Ureter (tissue), 1 donor: ENCODE results near the gene IRF2BPL. TPM values are rescaled to one million over a fixed set of nuclear protein-coding genes. Genes with fewer than 3 reads are reported as not detected.
A peak's percentile ranks its signal among the peaks of the same experiment; 100 is the strongest.

Experiments used
- DNase-seq: peaks from one replicate; pipeline ENCODE4 v3.0.0-alpha.2; 2020; ENCODE audit warnings: low spot score
- total RNA-seq: library from RNA; stranded (reverse); gene quantifications from one replicate; pipeline ENCODE4 v1.2.4, GENCODE V29; 2023
- donor health status: DM: yes; HTN: yes; CAD: no.

IRF2BPL gene
- 77.2 TPM for total RNA-seq

DNA sequence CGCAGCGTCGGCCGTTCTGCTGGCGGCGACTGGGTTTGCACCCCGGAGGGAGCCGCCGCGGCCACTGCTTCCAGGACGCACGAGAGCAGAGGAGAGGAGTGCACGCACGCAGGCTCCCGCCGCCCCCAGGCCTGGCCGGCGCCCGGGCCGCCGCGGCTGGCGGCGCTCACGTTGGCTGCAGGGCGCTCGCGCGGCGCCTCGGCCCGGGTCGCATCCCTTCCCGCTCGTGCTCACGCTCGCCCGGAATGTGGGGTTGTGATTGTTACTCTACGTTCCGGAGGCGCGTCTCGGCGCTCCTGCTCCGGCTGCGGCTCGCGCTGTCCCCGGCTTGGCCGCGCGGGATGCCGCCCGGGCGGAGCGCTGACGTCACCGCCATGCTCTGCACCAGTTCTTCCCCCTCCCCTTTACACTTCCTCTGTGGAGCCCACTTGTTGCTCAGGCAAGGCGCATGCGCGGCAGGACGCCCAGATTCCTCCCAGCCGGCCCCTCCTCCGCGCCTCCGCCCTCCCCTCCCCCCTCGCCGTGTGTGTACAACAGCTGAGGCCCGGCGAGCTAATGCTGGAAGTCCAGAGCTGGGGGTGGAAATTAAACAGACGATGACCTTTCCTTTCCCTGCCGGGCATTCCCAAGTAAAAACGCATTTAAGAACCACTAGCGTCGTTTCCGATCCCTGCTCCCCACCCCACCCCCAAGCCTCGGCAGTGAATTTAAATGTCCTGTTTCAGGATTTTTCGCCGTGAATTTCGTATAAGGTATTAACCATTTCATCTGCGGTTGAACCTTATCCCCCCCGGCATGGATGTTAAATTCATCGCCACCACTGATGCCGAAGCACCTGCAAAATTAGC is at the start of gene IRF2BPL:
IRF2BPL (minus strand) TSS at position 325 of the 848 bp plus-strand sequence. CDS start 916 bp downstream, outside the sequence.
- peak; percentile 100 for DNase-seq

DNA sequence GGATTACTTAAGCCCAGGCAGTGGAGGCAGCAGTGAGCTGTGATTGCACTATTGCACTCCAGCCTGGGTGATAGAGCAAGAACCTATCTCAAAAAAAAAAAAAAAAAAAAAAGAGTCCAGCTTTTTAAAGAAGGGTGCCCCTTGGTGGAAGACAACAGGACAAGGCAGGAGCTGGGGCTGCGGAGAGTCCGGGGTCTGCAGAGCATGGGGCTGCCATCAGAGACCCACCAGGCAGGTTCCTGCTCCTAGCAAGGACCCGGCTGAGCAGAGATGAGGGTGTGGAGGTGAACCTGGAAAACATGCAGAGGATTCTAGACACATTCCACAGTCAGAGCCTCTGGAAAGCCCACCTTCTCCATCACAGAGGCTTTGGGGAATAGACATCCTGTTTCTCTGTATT is 48.5 kb upstream of the IRF2BPL start:
- no peak for DNase-seq

DNA sequence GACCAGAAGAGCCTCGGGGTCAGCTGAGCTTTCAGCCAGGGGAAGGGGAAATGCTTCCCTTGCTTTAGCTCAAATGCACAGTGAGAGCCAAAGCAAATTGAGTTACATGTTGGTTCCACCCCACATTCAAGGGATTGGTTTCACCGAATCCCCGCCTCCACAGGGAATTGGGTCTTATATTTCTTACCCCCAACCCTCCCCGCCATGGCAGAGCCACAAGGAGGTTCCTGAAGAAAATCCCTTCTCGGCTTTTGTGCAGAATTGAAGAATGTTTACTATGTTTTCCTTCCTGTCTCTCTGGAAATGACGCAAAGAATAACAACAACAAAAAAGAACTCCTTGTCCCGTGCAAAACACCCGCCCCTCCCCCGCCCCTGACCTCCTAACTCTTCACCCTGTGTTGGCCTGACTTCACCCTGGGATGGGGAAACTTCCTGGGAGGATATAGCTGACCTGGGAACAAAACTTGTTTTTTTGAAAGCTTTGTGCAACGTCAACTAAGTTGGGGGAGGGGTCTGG is 47.7 kb upstream of the IRF2BPL start:
- DNase-seq, result peak; percentile 65

DNA sequence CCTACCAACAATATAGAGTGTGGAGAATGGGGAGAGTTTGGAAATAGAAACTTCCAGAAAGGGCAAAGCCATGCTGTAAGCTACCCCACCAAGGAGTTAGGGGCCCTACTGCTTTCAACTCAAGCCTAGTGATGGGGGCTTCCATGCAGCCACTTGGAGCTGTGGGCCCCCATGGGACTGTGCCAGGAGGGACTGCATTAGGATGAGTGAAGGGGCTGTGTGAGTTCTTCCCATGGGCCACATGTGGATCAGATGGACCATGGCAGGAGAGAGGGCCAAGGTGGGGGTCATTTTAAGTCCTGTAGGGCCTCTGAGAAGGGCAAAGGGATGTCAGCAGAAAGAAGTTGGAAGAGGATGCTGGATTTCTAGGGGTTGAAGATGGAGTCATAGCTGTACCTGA is 46.5 kb upstream of the IRF2BPL start:
- DNase-seq, result no peak

DNA sequence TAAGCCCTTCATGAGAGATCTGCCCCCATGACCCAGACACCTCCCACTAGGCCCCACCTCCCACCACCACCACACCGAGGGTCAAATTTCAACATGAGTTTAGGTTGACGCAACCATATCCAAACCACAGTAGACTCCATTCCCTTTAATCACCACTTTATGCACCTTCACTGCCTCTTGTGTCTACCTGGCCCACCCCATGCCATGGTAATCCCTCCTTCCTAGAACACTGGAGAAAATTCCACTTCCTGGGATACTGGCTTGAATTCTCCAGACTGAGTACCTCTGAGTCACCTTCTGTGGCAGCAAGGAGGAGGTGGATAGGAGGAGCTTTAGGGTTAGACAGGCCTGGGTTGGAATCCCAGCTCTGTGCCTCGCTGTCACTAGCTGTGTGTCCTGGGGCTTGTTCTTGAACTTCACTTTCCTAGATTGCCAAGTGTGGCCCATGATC is 43.5 kb upstream of the IRF2BPL start:
- DNase-seq, result no peak

DNA sequence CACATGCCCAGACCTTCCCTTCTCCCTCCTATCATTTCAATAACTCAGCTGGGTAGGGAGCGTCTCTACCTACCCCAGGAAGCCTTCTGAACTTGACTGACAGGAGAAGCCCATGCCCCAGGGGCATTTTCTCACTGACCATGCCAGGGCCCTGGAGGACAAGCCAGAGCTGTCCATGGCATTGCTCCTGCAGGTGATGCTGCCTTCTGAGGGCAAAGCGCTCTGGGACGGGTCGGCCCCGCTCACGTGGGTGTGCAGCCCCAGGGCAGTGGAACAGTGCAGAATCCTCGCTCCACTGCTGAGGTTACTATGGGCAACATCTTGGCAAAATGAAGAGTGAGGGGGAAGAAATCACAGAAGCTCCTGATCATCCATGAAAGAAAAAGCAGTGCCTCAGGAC is 41.0 kb upstream of the IRF2BPL start:
- DNase-seq, result no peak

DNA sequence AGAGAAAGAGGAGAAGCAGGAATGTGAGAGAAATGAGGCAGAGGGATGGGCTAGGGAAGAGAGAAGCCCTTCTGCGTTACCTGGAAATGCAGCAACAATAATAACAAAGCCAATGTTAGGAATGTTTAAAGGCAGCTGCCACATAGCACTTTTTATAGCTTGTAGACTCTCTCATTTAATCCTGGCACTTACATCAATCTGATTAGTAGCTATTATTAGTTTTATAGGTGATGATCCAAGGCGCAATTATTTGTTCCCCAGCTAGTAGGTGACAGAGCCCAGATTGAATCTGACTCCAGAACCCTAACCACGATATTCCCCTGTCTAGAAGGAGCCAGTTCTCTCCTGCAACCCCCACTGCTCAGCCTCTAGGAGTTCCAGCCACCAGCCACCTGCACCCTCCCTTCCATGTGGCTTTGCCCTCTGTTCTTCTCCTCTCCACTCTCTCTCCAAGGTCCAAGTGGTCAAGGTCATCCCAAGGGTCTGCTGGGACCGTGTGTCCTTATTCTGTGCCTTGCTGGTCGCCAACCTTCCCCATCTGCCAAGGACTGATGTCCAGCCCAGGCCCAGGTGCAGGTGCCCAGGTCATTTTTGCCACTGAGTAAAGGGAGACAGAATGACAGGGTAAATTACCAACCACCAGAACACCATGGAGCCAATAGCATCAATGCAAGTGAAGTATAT is 40.2 kb upstream of the IRF2BPL start:
- DNase-seq, result no peak

DNA sequence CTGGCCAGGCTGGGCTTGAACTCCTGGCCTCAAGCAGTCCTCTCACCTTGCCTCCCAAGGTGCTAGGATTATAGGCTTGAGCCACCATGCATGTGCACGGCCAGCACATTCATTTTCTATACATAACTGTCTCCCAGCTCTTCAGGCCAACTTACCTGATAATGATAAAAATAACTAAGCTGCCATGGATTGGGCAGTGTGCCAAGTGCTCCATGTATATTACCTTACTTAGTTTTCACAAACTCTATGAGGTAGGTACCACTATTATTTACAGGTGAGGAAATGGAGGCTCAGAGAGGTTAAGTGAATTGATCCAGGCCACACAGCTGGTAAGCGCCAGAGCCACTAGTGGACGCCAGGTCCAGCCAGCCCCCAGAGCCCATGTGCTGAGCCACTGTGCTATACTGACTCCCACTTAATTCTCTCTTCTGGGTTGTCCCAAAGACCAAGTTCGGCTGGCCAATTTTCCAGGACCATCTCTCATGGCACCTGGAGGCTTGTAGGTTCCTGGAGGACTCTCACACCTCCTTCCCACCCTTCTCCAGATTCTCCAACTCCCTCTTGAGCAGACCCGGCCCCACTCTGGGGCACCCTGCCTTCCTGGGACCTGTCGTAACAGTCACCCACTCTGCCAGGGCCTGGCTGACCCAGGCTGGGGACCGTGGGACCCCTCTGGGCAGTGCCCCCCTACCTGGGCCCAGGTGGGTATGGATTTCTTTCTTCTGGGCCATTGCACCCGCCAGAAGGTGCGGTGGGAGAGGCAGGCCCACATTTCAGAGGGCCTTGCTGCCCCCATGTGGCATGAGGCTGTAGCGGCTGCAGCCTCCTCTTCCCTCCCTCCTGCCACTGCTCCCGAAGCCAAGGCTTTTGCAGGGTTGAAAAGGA is 39.4 kb upstream of the IRF2BPL start:
- DNase-seq, result peak; percentile 76

DNA sequence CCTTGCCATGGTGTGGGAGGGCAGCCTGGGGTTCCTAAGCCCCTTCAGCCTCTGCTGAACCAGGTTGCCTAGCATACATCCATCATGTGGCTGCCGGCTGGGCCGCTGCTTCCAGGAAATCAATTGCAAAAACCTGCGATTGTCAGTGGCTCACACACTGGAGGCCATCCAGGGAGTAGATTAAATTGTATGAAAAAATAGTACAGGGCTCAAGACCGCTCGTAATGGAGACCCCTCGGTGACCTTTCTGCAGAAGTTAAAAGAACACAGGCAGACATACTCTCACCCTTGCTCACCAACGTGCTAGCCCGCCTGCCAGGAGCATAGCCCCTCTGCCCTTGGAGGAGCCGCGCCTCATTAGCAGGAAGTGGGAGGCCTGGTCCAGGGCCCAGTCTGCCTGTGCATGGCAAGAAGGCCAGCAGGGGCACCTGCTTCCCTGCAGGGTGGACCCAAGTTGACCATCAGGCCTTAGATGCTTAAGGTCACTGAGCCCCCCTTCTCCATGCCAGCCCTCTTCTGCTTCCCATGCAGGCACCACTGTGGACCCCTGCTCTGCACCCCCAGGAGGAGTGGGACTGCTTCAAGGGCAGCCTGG is 38.2 kb upstream of the IRF2BPL start:
- no peak for DNase-seq

DNA sequence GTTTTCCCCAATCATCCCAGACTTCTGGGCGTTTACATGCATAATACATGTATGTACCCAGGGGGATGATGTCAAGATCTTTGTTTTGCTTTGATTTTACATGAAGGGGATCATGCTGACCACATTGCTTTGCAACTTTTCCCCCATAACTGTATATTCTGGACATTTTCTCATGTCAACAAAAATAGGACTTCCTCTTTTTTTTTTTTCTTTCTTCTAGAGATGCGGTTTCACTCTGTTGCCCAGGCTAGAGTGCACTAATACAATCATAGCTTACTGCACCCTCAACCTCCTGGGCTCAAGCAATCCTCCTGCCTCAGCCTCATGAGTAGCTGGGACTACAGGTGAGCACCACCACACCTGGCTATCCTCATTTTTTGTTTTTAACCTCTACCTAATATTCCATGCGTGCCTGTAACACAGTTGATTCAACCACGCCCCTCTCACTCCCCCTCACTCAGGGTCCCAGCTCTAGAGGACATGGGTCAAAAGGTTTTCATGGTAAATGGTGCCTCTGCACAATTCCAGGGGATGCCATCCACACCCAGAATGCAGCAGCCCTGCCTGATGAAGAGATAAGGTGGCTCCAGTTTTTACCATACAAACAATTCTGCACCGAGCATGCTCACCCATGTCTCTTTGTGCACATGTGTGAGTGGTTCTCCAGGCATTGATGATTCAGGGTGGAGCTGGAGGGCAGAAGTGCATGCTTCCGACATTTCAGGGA is 37.5 kb upstream of the IRF2BPL start:
- no peak for DNase-seq

DNA sequence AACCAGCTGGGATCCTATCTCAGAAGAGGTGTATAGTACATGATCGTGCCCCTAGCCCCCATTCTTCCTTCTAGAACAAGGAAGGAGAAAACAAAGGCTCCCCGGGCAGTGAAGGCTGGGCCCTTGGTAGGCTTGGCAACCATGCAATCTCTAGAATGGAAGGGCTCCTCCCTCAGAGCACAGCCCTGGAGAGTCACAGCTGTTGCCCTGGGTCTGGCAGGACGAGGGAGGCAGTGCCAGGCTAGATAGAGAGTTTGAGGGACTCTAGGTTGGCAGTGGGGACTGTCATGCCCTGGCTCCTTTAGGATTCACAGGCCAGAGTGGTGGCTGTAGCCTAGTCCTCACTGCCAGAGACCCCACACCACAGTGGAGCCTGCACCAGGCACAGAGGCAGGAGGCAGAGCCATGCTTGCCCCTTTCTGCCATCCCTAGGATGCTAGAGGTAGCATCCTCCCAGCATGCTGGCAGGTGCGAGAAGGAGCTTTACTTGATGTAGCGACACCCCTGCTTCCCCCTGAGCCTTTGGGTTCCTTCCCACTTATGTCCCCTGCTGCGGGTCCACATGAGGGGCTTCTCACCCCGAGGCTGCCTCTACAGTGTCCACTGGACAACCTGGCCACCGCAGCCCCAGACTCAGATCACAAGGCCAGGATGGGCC is 36.1 kb upstream of the IRF2BPL start:
- no peak for DNase-seq

DNA sequence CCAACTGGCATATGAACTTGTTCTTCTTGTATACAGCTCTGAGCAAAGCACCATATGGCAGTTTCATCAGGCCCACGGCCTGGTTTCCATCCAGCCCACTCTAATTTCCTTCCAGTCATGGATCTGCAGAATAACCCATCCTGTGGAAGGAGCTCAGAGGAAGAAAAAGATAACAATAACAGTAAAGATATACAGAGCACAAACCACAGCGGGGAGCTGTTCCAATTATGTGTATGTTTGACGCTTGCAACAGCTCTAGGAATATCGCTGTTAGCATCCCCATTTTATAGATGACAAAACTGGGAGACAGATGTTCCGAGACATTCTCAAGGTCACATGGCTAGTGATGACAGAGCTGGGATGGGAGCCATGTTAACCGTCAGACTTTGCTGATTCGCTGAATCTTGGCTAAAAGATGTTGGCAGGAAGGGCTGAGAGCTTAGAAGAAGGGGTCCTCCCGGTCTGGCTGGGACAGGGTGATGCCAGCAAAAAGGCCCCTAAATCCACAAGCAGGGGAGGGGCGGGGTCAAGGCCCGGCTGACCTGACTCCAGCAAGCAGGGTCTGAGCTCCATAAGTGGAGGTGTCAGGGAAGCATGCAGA is 35.2 kb upstream of the IRF2BPL start:
- DNase-seq, result no peak

DNA sequence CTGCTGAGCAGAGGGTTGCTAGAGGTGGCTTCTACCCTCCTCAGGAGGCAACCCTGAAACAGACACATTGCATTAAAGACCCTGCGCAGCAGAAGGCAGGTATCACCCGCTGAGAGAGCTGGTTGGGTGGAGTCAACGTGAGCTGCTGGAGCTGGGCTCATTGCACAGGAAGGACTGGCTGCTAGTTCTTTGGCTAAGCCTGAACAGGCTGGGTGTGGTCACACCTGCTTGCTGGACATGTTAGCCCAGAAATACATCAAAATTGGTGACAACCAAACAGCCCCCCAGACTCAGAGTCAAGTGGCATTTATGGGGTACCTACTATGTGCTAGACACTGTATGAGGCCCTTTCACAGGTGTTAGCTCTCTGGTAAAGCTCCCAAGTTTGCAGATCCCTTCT is 33.8 kb upstream of the IRF2BPL start:
- DNase-seq, result no peak

DNA sequence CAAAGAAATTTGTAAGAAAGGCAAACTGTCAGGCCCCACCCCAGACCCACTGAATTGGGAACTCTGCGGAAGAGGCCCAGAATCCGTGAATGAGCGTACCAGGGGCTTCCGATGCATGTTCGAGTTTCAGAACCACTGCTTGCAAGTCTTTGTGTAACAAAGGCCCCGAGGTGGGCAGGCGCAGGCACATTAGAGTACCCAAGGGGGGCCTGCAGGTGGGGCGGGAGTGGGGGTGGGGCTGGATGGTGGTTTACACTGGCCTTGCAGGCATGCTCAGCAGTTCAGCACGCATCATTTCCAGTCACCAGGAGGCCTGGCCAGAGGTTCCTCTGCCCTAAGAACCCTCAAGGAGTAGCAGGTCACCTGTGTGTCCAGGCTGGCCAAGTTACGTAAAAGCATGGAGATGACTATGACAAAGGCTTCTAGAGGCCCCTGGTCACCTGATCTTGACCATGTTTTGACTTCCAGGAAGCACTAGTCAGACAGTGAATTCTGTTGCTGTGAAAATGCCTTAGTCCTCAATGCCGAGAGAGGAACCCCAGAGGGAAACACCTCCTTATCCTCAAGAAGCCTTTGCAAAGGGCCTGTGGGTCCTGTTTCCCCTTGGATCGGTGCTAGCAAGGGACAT is 33.2 kb upstream of the IRF2BPL start:
- DNase-seq, result no peak

DNA sequence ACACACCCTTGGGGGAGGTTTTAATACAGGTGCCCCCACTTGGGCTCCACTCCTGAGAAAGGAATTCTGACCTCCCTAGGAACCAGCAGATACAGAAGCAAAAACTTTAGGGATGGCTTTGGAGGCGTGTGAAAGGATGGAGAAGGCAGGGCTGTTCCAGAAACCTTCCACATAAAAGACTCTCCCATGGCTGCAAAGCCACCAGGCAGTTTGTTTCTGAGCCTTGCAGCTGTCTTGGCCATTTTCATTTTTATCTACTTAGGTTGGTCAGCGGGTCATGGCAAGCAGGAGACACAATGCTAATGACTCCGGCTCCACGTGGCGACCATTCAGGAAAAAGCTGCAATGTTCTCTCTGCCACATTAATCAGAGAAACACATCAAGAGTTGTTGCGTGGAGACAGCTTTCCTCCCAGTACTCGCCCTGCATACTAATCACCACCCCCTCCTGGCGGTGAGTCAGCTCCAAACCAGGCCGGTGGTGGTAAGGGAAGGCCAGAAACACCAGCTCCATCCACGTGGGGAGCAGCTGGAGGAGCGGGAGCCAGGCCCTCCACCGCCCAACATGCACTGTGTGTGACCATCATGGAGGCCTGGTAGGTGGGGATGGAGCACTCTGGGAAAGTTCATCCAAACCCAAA is 30.9 kb upstream of the IRF2BPL start:
- peak; percentile 73 for DNase-seq

DNA sequence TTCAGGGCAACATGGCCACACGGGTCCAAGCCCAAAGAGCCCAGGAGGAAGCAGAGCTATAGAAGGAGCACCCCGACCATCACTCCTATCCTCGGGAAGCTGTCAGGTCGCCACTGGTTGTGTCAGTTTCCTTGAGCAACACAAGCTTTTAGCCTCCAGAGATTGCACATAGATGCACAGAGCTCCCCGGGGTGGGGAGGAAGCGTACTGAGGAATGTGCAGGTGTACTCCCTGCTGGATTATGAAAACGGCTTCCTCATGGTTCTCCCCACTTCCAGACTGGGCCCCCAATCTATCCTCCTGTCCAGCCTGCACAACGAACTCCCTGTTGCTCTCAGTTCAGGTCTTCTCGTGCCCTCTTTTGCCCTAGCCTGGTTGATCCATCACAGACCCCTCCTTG is 30.3 kb upstream of the IRF2BPL start:
- no peak for DNase-seq

DNA sequence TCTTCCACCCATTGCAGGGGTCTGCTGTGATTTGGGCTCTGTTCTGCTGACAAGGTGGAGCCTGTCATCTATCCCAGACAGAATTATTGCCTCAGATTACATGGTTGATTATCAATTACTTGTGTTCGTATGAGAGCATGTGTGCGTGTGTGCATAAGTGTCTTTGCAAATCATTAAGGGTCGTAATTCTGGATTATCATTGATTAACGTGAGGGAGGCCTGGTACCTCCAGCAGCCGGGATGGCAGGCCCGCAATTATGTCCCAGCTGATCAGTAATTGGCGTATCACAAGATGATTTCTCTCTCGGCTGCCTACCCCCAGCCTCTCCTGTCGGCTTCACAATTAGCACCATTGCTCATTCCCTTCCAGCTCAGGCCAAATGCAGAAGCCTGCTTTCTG is 29.6 kb upstream of the IRF2BPL start:
- DNase-seq, result no peak

DNA sequence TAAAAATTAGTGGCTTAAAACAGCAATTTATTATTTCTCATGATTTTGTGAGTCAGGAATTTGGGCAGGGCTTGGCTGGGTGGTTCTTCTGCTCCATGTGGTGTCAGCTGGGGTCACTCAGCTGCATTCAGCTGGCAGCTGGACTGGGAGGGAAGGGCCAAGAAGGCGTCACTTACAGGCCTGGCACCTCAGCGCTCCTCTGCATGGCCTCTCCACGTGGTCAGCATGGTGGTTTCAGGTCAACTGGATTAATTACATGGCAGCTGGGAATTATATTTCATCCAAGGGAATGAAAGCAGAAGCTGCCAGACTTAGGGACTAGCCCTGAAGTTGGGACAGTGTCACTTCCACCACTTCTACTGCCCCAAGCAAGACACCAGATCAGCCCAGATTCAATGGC is 27.5 kb upstream of the IRF2BPL start:
- DNase-seq, result no peak

DNA sequence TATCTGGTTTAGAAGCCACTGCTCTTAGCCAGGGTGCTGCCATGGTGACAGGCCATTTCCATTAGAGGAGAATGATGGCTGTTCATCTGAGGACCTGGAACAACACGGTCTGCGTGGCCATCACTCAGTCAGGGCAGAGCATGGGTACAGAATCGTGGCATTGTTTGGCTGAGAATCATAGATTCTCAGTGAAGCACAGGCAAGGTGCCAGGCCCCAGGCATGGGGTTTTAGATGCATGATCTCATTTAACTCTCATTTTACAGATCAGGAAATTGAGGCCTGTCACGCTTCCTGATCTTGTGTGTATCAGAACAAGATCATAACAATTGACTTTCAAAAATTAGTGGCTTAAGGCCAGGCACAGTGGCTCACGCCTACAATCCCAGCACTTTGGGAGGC is 26.8 kb upstream of the IRF2BPL start:
- DNase-seq, result no peak
